ENCODE measurements around the gene CDKN2B-AS1.

DNA sequence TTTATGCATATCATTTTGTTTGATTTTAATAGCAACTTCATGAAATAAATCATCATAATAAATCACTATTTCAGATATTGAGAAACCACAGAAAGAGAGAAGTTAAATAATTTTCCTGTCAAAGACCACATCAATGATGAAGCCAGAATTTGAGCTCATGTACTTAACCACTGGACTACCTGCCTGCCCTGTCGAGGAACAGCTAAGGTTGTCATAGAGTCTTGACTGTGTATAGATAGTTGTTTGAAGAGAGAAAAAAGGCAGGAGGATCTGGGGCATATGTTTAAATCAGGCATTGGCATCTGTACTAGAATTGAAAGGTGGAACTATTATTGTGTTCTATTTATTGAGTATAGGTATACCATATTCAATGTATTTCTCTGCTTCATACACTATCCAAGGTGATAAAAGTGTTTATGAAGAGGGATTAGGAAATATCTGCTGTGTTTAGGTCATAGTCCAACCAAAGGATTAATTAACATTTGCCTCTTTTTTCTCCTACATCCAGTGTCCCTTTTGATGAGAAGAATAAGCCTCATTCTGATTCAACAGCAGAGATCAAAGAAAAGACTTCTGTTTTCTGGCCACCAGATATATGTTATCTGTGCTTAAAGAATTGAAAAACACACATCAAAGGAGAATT, 51.8 kb downstream of the CDKN2B-AS1 start:
- TF ChIP-seq POLR2A (IDR thresholded peaks at IDR 0.05; ENCODE audit: low read depth, low read length) = no peak
- no peak for TF ChIP-seq TAF1 (IDR thresholded peaks at IDR 0.05; ENCODE audit: low read depth, low read length)
- TF ChIP-seq POLR2AphosphoS5 (IDR thresholded peaks at IDR 0.05; ENCODE audit: low read depth, low read length) = no peak

Data from GM12891 (cell line).